HEK293 (cell line): ENCODE measurements around the gene SMURF2.

Experiments
- CTCF ChIA-PET: fragments of 350-600 bp; formaldehyde crosslinking; extraction: SDS; loops from one replicate; lab custom pipeline; 2021; ENCODE audit warnings: antibody characterized with exemption; lab: Yijun Ruan, JAX
- POLR2A ChIA-PET: fragments of 300-600 bp; formaldehyde crosslinking; extraction: SDS; loops from one replicate; lab custom pipeline; 2020; ENCODE audit warnings: antibody characterized with exemption, inconsistent platforms; lab: Yijun Ruan, JAX
- H3K27ac ChIP-seq: fragments of 200-500 bp; sonication (Bioruptor generic); 2 replicates; pipeline ENCODE4 v1.5.1; 2014; ENCODE audit warnings: low read depth, low read length, control low read depth, inconsistent platforms; ENCODE audit errors: extremely low read depth
- H3K36me3 ChIP-seq, 2 experiments: fragments of 200-500 bp in 1 of 2; sonication (Bioruptor generic) in 1 of 2; 1 replicate in 1 of 2; 2 replicates in 1 of 2; pipeline ENCODE4 v1.5.1; 2014 to 2017; ENCODE audit warnings: inconsistent platforms in 2 of 2, low read length in 2 of 2; ENCODE audit not compliant: control insufficient read depth in 2 of 2, insufficient read depth in 1 of 2
- H3K4me1 ChIP-seq: fragments of 200-500 bp; sonication (Bioruptor generic); 2 replicates; pipeline ENCODE4 v1.5.1; 2014; ENCODE audit warnings: mild to moderate bottlenecking, low read length, inconsistent platforms; ENCODE audit not compliant: control insufficient read depth, insufficient read depth
- H3K4me3 ChIP-seq: 2 replicates; pipeline ENCODE4 v1.5.1; 2011; ENCODE audit warnings: low read depth, mild to moderate bottlenecking, control low read depth, low read length, moderate library complexity
- H3K9me3 ChIP-seq: fragments of 200-500 bp; sonication (Bioruptor generic); 2 replicates; pipeline ENCODE4 v1.5.1; 2014; ENCODE audit warnings: low read depth, low read length, inconsistent platforms; ENCODE audit not compliant: control insufficient read depth, insufficient read depth
- BCL11B ChIP-seq: fragments of 450-650 bp; formaldehyde crosslinking; IDR thresholded peaks from 2 replicates; pipeline ENCODE4 v1.5.1; 2016; ENCODE audit warnings: low read depth, missing biosample characterization, missing genetic modification characterization
- FEZF1 ChIP-seq: fragments of 450-650 bp; formaldehyde crosslinking; IDR thresholded peaks from 2 replicates; pipeline ENCODE4 v1.5.1; 2016; ENCODE audit warnings: missing biosample characterization, missing genetic modification characterization
- KLF10 ChIP-seq: fragments of 450-650 bp; IDR thresholded peaks from 2 replicates; pipeline ENCODE4 v1.5.1; 2018; ENCODE audit warnings: missing biosample characterization, mild to moderate bottlenecking, missing genetic modification characterization
- KLF9 ChIP-seq: fragments of 450-650 bp; formaldehyde crosslinking; IDR thresholded peaks from 2 replicates; pipeline ENCODE4 v1.5.1; 2016; ENCODE audit warnings: missing biosample characterization, missing genetic modification characterization, low read depth
- SP7 ChIP-seq: fragments of 450-650 bp; formaldehyde crosslinking; IDR thresholded peaks from 2 replicates; pipeline ENCODE4 v1.5.1; 2016; ENCODE audit warnings: missing biosample characterization, missing genetic modification characterization
- ZNF146 ChIP-seq: fragments of 450-650 bp; formaldehyde crosslinking; IDR thresholded peaks from 2 replicates; pipeline ENCODE4 v1.5.1; 2016; ENCODE audit warnings: missing biosample characterization, missing genetic modification characterization
- ZNF24 ChIP-seq: fragments of 450-650 bp; formaldehyde crosslinking; IDR thresholded peaks from 2 replicates; pipeline ENCODE4 v1.5.1; 2016; ENCODE audit warnings: missing biosample characterization, missing genetic modification characterization
- ZNF501 ChIP-seq: fragments of 450-650 bp; formaldehyde crosslinking; IDR thresholded peaks from 2 replicates; pipeline ENCODE4 v1.5.1; 2016; ENCODE audit warnings: missing biosample characterization, missing genetic modification characterization
- ZNF549 ChIP-seq: fragments of 450-650 bp; IDR thresholded peaks from 2 replicates; pipeline ENCODE4 v1.5.1; 2018; ENCODE audit warnings: missing biosample characterization, missing genetic modification characterization, mild to moderate bottlenecking, inconsistent platforms, moderate library complexity
- ZNF600 ChIP-seq: fragments of 450-650 bp; formaldehyde crosslinking; IDR thresholded peaks from 2 replicates; pipeline ENCODE4 v1.5.1; 2016; ENCODE audit warnings: missing biosample characterization, missing genetic modification characterization
- ZNF660 ChIP-seq: fragments of 450-650 bp; IDR thresholded peaks from 2 replicates; pipeline ENCODE4 v1.5.1; 2018; ENCODE audit warnings: missing biosample characterization, mild to moderate bottlenecking, missing genetic modification characterization
- ZSCAN30 ChIP-seq: fragments of 450-650 bp; IDR thresholded peaks from 2 replicates; pipeline ENCODE4 v1.5.1; 2018; ENCODE audit warnings: missing biosample characterization, mild to moderate bottlenecking, missing genetic modification characterization, moderate library complexity
- ZXDB ChIP-seq: fragments of 450-650 bp; formaldehyde crosslinking; IDR thresholded peaks from 2 replicates; pipeline ENCODE4 v1.5.1; 2016; ENCODE audit warnings: missing biosample characterization, missing genetic modification characterization
- TF ChIP-seq, protein P1 (sequence below): fragments of 450-650 bp; formaldehyde crosslinking; IDR thresholded peaks from 2 replicates; pipeline ENCODE4 v1.5.1; 2016; ENCODE audit warnings: missing biosample characterization, missing genetic modification characterization
- TF ChIP-seq, protein P2 (sequence below): fragments of 450-650 bp; formaldehyde crosslinking; IDR thresholded peaks from 2 replicates; pipeline ENCODE4 v1.5.1; 2017; ENCODE audit warnings: missing biosample characterization, missing genetic modification characterization
- TF ChIP-seq, protein P3 (sequence below): fragments of 450-650 bp; formaldehyde crosslinking; IDR thresholded peaks from 2 replicates; pipeline ENCODE4 v1.5.1; 2016; ENCODE audit warnings: missing biosample characterization, missing genetic modification characterization
- TF ChIP-seq, protein P4 (sequence below): fragments of 450-650 bp; formaldehyde crosslinking; IDR thresholded peaks from 2 replicates; pipeline ENCODE4 v1.5.1; 2016; ENCODE audit warnings: missing biosample characterization, missing genetic modification characterization, low read depth
- TF ChIP-seq, protein P5 (sequence below): fragments of 450-650 bp; formaldehyde crosslinking; IDR thresholded peaks from 2 replicates; pipeline ENCODE4 v1.5.1; 2016; ENCODE audit warnings: missing biosample characterization, missing genetic modification characterization
- TF ChIP-seq, protein P6 (sequence below): fragments of 450-650 bp; formaldehyde crosslinking; IDR thresholded peaks from 2 replicates; pipeline ENCODE4 v1.5.1; 2017; ENCODE audit warnings: missing biosample characterization, missing genetic modification characterization

Gene SMURF2

DNA sequence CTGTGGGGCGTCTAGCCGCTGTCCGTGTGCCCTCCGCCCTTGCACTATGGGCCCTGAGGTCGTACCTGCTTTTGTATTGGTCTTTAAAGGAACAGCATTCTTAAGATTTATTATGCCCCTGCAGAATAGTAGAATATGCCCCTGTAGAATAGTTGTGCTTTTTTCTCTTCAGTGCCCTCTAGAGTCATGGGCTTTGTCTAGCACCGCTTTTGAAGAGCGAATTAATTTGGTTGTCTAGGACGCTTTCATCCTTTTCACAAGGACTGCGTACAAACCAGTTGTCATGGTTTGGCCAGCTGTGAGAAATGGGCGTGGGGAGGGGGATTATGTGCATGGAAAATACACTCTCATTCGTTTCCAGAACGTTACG lies 154.7 kb downstream of the SMURF2 start:
- H3K36me3 ChIP-seq, result peaks cover 41 to 65% of the 10 kb centered on the region in 2 experiments
- peak overlapping the region; percentile 97 for H3K27ac ChIP-seq
- CTCF ChIA-PET, result interaction anchor here (0.9 to 1.9 kb wide), 4 partner anchors 86 to 201 kb away, joined by 3 to 10 read pairs (median 5); no protein-coding TSS in a partner anchor

DNA sequence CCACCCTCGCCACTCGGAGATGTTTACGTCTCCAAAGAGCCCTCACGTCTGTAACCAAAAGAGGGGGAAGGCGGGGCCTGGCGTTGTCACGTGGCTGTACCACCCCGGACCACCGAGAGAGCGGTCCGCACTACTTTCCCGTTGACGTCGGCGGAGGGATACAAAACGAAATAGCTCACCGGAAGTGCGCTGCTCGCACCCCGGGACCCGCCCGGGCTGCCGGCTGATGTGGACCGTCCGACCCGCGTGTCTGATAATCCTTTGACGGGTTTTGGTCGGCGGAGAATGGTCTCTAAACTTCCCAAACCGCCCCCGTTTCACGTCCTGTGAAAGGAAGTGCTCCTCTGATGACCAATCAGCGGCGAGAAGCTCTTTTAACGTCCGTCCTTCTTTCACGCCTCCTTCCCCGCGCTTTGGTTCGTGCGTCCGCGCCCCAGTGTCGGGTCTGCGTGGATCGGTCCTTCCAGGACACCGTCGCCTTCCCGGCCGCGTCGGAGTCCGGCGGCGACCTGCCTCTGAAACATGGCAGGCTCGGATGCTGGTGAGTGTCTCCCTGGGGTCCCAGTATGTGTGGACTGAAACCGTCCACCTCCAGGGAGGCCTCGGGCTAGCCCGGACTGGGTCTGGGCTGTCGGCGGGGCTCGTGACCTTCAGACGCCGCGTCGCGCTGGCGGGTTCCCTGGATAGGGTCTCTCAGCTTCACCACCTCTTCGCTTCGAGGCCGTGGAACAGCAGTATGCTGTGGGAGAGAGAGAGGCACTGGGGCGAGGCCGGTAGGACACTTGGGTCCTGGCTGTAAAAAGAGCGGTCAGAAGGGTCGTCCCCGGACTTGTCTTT lies 155.3 kb downstream of the SMURF2 start, which contains the start of gene CEP95:
Gene CEP95, plus strand, starts transcription at position 402 of the 837 bp plus-strand sequence. Its CDS starts 121 bp downstream, at position 523.
- ChIA-PET CTCF (interaction anchor here (0.6 to 1.9 kb wide), 4 partner anchors 86 to 928 kb away, joined by 3 to 10 read pairs (median 4); no protein-coding TSS in a partner anchor), POLR2A (interaction anchor here (0.6 to 4.2 kb wide), 26 partner anchors 9 to 668 kb away, joined by 3 to 146 read pairs (median 5); partner anchors contain the start of genes POLG2 and SMURF2)
- peak within 1 kb of the TSS; percentile 97 for H3K27ac ChIP-seq
- peak within 1 kb of the TSS; percentile 100 for H3K4me3 ChIP-seq
- H3K9me3 ChIP-seq, result no peaks in the 10 kb centered on the region
- peaks cover 39 to 66% of the 10 kb centered on the region in 2 experiments for H3K36me3 ChIP-seq
- 0 out of 2 replicates have a peak, but pooled peaks cover 4% of the 10 kb centered on the region for H3K4me1 ChIP-seq
- TF ChIP-seq, protein P1, sequence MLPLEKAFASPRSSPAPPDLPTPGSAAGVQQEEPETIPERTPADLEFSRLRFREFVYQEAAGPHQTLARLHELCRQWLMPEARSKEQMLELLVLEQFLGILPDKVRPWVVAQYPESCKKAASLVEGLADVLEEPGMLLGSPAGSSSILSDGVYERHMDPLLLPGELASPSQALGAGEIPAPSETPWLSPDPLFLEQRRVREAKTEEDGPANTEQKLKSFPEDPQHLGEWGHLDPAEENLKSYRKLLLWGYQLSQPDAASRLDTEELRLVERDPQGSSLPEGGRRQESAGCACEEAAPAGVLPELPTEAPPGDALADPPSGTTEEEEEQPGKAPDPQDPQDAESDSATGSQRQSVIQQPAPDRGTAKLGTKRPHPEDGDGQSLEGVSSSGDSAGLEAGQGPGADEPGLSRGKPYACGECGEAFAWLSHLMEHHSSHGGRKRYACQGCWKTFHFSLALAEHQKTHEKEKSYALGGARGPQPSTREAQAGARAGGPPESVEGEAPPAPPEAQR (tag by site-specific recombination), result 0 out of 2 replicates have a peak, but pooled peaks have one; percentile 53
- TF ChIP-seq ZNF24 (tag by site-specific recombination) (peak; percentile 70), ZNF146 (tag by site-specific recombination) (peak; percentile 47; the same call in 1 of the 2 replicates), ZNF600 (tag by site-specific recombination) (peak; percentile 79), ZSCAN30 (peak; percentile 95), KLF10 (tag by site-specific recombination) (peak; percentile 66)
- TF ChIP-seq, protein P2, sequence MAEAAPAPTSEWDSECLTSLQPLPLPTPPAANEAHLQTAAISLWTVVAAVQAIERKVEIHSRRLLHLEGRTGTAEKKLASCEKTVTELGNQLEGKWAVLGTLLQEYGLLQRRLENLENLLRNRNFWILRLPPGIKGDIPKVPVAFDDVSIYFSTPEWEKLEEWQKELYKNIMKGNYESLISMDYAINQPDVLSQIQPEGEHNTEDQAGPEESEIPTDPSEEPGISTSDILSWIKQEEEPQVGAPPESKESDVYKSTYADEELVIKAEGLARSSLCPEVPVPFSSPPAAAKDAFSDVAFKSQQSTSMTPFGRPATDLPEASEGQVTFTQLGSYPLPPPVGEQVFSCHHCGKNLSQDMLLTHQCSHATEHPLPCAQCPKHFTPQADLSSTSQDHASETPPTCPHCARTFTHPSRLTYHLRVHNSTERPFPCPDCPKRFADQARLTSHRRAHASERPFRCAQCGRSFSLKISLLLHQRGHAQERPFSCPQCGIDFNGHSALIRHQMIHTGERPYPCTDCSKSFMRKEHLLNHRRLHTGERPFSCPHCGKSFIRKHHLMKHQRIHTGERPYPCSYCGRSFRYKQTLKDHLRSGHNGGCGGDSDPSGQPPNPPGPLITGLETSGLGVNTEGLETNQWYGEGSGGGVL (tag by site-specific recombination), result peak; percentile 52

More for the DNA sequence above, 154.7 kb downstream of the SMURF2 start:
- peak; percentile 62; the same call in 1 of the 2 replicates for TF ChIP-seq ZNF549
- no peak for TF ChIP-seq ZNF501 (tag by site-specific recombination)
- TF ChIP-seq KLF9 (tag by site-specific recombination), result peak; percentile 61; the same call in 1 of the 2 replicates
- TF ChIP-seq, protein P3, sequence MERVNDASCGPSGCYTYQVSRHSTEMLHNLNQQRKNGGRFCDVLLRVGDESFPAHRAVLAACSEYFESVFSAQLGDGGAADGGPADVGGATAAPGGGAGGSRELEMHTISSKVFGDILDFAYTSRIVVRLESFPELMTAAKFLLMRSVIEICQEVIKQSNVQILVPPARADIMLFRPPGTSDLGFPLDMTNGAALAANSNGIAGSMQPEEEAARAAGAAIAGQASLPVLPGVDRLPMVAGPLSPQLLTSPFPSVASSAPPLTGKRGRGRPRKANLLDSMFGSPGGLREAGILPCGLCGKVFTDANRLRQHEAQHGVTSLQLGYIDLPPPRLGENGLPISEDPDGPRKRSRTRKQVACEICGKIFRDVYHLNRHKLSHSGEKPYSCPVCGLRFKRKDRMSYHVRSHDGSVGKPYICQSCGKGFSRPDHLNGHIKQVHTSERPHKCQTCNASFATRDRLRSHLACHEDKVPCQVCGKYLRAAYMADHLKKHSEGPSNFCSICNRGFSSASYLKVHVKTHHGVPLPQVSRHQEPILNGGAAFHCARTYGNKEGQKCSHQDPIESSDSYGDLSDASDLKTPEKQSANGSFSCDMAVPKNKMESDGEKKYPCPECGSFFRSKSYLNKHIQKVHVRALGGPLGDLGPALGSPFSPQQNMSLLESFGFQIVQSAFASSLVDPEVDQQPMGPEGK, result no peak
- TF ChIP-seq FEZF1 (tag by site-specific recombination), result peak; percentile 39; the same call in 1 of the 2 replicates
- no peak for TF ChIP-seq BCL11B (tag by site-specific recombination)
- TF ChIP-seq, protein P4, sequence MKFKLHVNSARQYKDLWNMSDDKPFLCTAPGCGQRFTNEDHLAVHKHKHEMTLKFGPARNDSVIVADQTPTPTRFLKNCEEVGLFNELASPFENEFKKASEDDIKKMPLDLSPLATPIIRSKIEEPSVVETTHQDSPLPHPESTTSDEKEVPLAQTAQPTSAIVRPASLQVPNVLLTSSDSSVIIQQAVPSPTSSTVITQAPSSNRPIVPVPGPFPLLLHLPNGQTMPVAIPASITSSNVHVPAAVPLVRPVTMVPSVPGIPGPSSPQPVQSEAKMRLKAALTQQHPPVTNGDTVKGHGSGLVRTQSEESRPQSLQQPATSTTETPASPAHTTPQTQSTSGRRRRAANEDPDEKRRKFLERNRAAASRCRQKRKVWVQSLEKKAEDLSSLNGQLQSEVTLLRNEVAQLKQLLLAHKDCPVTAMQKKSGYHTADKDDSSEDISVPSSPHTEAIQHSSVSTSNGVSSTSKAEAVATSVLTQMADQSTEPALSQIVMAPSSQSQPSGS (tag by site-specific recombination), result no peak
- TF ChIP-seq, protein P5, sequence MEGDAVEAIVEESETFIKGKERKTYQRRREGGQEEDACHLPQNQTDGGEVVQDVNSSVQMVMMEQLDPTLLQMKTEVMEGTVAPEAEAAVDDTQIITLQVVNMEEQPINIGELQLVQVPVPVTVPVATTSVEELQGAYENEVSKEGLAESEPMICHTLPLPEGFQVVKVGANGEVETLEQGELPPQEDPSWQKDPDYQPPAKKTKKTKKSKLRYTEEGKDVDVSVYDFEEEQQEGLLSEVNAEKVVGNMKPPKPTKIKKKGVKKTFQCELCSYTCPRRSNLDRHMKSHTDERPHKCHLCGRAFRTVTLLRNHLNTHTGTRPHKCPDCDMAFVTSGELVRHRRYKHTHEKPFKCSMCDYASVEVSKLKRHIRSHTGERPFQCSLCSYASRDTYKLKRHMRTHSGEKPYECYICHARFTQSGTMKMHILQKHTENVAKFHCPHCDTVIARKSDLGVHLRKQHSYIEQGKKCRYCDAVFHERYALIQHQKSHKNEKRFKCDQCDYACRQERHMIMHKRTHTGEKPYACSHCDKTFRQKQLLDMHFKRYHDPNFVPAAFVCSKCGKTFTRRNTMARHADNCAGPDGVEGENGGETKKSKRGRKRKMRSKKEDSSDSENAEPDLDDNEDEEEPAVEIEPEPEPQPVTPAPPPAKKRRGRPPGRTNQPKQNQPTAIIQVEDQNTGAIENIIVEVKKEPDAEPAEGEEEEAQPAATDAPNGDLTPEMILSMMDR, result 0 out of 2 replicates have a peak, but pooled peaks have one; percentile 20
- TF ChIP-seq, protein P6, sequence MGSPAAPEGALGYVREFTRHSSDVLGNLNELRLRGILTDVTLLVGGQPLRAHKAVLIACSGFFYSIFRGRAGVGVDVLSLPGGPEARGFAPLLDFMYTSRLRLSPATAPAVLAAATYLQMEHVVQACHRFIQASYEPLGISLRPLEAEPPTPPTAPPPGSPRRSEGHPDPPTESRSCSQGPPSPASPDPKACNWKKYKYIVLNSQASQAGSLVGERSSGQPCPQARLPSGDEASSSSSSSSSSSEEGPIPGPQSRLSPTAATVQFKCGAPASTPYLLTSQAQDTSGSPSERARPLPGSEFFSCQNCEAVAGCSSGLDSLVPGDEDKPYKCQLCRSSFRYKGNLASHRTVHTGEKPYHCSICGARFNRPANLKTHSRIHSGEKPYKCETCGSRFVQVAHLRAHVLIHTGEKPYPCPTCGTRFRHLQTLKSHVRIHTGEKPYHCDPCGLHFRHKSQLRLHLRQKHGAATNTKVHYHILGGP (tag by site-specific recombination), result no peak
- 0 out of 2 replicates have a peak, but pooled peaks have one; percentile 44 for TF ChIP-seq ZNF660 (tag by site-specific recombination)
- peak; percentile 100 for TF ChIP-seq ZXDB (tag by site-specific recombination)
- TF ChIP-seq SP7 (tag by site-specific recombination), result no peak
- TF ChIP-seq, all 188 proteins: peak for 6
- Histone ChIP-seq H3K9me3 (no peaks in the 10 kb centered on the region), H3K4me3 (peak overlapping the region; percentile 100), H3K4me1 (0 out of 2 replicates have a peak, but pooled peaks cover 4% of the 10 kb centered on the region)
- POLR2A ChIA-PET, result interaction anchor here (0.9 to 4.2 kb wide), 13 partner anchors 8 to 668 kb away, joined by 3 to 146 read pairs (median 5); partner anchors contain the start of genes POLG2 and SMURF2
